ENCODE data around the gene ZFYVE21.

- TF ChIP-seq CTCF (IDR thresholded peaks at IDR 0.05) (no peak), POLR2A (IDR thresholded peaks at IDR 0.05) (no peak)
Measured at GRCh38 chr14:103696466-103697071, 19.0 kb upstream of the ZFYVE21 start.
